ENCODE results near the gene ITGA11. TPM values are rescaled to one million over a fixed set of nuclear protein-coding genes. Genes with fewer than 3 reads are reported as not detected.

The ITGA11 gene
- total and polyA plus RNA-seq, 8 donors, result 0.19 to 4.1 (median 0.66) TPM

- intact Hi-C loops (cut with DNase I), result no loop called here
- Histone ChIP-seq H3K4me1 (no peaks in the 10 kb centered on the region), H3K27ac (no peak overlapping the region), H3K4me3 (no peak overlapping the region), H3K9me3 (no peaks in the 10 kb centered on the region), H3K36me3 (no peaks in the 10 kb centered on the region), H3K27me3 (no peaks in the 10 kb centered on the region)
- FAIRE-seq (no peak), ATAC-seq (no peak), DNase-seq (peak in 1 of 6 donors; percentile 3)
- TF ChIP-seq, protein P1, sequence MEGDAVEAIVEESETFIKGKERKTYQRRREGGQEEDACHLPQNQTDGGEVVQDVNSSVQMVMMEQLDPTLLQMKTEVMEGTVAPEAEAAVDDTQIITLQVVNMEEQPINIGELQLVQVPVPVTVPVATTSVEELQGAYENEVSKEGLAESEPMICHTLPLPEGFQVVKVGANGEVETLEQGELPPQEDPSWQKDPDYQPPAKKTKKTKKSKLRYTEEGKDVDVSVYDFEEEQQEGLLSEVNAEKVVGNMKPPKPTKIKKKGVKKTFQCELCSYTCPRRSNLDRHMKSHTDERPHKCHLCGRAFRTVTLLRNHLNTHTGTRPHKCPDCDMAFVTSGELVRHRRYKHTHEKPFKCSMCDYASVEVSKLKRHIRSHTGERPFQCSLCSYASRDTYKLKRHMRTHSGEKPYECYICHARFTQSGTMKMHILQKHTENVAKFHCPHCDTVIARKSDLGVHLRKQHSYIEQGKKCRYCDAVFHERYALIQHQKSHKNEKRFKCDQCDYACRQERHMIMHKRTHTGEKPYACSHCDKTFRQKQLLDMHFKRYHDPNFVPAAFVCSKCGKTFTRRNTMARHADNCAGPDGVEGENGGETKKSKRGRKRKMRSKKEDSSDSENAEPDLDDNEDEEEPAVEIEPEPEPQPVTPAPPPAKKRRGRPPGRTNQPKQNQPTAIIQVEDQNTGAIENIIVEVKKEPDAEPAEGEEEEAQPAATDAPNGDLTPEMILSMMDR (IDR thresholded peaks at IDR 0.05), result no peak
- 87 to 92% methylated on average over 3 of the region's 3 CpGs for WGBS, 2 donors
These were observed 17.8 kb downstream of the ITGA11 start for GRCh38 chr15:68414206-68414555.

GRCh38 chr15:68413363-68414205 is 18.4 kb downstream of the ITGA11 start:
- Histone ChIP-seq H3K9me3 (no peaks in the 10 kb centered on the region), H3K36me3 (no peaks in the 10 kb centered on the region), H3K4me3 (no peak overlapping the region), H3K27me3 (no peaks in the 10 kb centered on the region), H3K4me1 (no peaks in the 10 kb centered on the region), H3K27ac (no peak overlapping the region)
- DNase-seq (peak in 2 of 6 donors; percentile 4 to 7), FAIRE-seq (no peak), ATAC-seq (no peak)
- TF ChIP-seq, protein P1 (IDR thresholded peaks at IDR 0.05), result no peak
- intact Hi-C loops (cut with DNase I), result no loop called here
- WGBS, 2 donors, result 81 to 90% methylated on average over 15 of the region's 15 CpGs

DNA sequence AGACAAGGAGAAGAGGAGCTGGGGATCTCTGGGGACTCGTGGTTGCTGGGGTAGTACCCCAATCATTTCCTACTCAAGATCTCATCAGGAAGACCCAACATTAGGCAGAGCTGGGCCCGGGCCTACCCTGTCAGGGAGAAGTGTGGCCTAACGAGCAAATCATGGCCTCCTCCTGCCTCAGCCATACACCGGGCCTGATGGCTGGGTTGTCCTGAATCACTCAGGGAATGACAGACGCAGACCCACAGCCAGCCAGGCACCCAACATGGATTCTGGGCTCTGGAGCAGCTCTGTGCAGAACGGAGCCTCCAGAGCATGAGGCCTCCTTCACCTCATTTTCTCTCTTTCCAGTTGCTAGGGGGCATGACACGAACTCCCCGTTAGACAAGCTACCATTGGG is 19.7 kb downstream of the ITGA11 start:
- Histone ChIP-seq H3K9me3 (no peaks in the 10 kb centered on the region), H3K27me3 (no peaks in the 10 kb centered on the region), H3K27ac (no peak overlapping the region), H3K4me3 (no peak overlapping the region), H3K4me1 (no peaks in the 10 kb centered on the region), H3K36me3 (no peaks in the 10 kb centered on the region)
- DNase-seq (peak in 1 of 6 donors; percentile 7), FAIRE-seq (no peak), ATAC-seq (no peak)
- 84 to 88% methylated on average over 8 of the region's 8 CpGs for WGBS, 2 donors
- TF ChIP-seq, protein P1 (IDR thresholded peaks at IDR 0.05), result no peak
- intact Hi-C loops (cut with DNase I), result no loop called here

DNA sequence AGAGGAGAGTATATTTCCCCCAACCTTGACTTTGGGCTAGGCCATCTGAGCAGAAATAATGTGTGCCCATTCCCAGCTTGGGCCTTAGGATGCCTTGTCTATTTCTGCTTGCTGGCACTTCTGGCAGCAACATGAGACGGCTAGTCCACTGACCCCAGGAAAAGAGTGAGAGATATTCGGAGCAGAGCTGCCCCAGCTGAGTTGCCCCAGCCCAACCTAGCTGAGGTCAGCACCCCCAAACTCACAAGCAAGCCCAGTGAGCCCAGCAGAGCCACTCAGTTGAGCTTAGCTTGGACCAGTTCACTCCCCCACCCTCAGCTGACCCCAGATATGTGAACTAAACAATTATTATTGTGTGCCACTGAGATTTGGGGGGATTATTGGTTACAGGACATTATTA is 20.2 kb downstream of the ITGA11 start:
- intact Hi-C loops (cut with DNase I), result no loop called here
- H3K4me1 ChIP-seq, result no peaks in the 10 kb centered on the region
- no peaks in the 10 kb centered on the region for H3K27me3 ChIP-seq
- DNase-seq (peak in 1 of 6 donors; percentile 2), FAIRE-seq (no peak), ATAC-seq (no peak)
- no peak overlapping the region for H3K4me3 ChIP-seq
- TF ChIP-seq, protein P1 (IDR thresholded peaks at IDR 0.05), result no peak
- H3K9me3 ChIP-seq, result no peaks in the 10 kb centered on the region
- no peak overlapping the region for H3K27ac ChIP-seq
- WGBS, 2 donors, result 84 to 87% methylated on average over 2 of the region's 2 CpGs
- H3K36me3 ChIP-seq, result no peaks in the 10 kb centered on the region

DNA sequence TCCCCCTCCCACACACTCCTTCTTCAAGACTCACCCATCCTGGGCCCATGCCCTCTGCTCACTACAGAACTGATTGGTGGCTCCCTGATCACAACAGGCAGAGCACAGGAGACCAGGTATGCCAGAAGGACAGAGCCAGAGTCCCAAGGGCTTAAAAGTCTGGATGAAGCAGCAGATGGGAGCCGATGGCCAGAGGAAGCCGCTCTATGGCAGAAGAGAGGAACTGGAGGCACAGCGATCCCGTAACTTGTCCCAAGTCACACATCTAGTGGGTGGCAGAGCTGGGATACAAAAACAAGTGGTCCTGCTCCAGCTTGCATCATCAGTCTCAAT is 20.7 kb downstream of the ITGA11 start:
- WGBS, 2 donors, result 88 to 94% methylated on average over 4 of the region's 4 CpGs
- FAIRE-seq, result no peak
- intact Hi-C loops (cut with DNase I), result no loop called here
- ATAC-seq, result no peak
- Histone ChIP-seq H3K27me3 (no peaks in the 10 kb centered on the region), H3K4me3 (no peak overlapping the region), H3K27ac (no peak overlapping the region), H3K36me3 (no peaks in the 10 kb centered on the region), H3K4me1 (no peaks in the 10 kb centered on the region), H3K9me3 (no peaks in the 10 kb centered on the region)
- TF ChIP-seq, protein P1 (IDR thresholded peaks at IDR 0.05), result no peak
- peak in 1 of 6 donors; percentile 3 for DNase-seq
